Astrocyte of the cerebellum (primary cell): ENCODE measurements around the gene TREH.

Experiments used
- DNase-seq: peaks from one replicate; pipeline ENCODE4 v3.0.0-alpha.2; 2011; ENCODE audit warnings: low read depth
- H3K4me3 ChIP-seq: 2 replicates; pipeline ENCODE4 v1.5.1; 2011; ENCODE audit warnings: mild to moderate bottlenecking, low read depth, low read length, moderate library complexity
- CTCF ChIP-seq: IDR thresholded peaks from 2 replicates; pipeline ENCODE4 v1.5.1; 2012; ENCODE audit warnings: low read length, low read depth, moderate library complexity, mild to moderate bottlenecking; ENCODE audit errors: missing control alignments
- in situ Hi-C: cut with HindIII; loops from 2 replicates; pipeline ENCODE4 v1.10.0; 2017; ENCODE audit warnings: low sequenced_read_pairs

TREH gene

DNA sequence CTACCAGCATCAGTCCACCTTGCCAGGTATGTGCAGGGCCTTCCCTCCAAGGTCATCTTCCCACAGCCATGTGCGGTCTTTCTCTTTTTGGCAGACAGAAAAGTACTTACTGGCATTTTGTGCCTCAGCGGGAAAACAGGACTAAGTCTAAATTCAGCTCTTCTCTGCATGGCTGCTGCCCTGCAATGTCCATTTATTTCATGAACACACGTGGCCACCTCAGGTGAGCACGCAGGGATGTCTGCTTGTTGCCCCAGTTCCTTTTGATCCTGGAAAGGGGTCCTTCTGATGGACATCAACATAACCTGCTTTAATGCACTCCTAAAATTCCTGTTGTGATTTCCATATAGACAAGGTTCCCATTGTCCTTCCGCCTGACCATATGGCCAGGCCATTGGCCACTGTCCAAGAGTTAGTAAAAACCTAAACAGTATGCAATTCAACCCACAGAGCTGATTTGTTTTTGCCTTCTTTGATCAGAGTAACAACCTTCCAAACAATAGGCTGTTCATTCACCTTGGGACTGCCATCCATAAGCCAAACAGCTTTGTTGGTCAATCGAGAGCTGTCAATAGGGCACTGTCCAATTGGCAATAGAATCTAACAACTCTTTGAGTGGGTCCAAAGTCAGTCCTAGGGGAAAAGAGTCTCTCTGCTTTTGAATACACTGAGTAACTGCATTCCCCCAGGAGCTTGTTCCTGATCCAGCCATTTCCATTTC, 5.9 kb downstream of the TREH start:
- no peak for DNase-seq
- no peak for TF ChIP-seq CTCF
- H3K4me3 ChIP-seq, result no peak overlapping the region
- in situ Hi-C loops, result no loop called here

DNA sequence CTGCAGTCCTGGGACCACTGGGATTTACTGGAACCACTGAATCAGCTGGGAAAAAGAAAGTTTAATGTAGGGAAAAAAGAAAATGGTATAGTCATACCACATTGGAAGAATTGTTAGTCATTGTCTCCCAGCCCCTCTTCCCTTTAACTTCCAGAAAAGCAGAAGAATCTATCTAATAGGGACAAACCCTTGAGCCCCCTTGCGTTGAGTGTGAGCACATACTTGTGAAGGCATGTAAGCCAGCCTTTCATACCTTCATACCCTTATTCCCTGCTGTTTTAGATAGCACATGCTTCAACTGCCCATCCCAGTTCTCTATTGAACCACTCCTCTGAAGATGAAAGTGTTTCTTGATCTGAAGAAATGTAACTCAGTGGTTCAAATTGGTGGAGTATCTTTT, 6.6 kb downstream of the TREH start:
- H3K4me3 ChIP-seq, result no peak overlapping the region
- DNase-seq, result no peak
- in situ Hi-C loops, result no loop called here
- peak; percentile 27 for TF ChIP-seq CTCF

DNA sequence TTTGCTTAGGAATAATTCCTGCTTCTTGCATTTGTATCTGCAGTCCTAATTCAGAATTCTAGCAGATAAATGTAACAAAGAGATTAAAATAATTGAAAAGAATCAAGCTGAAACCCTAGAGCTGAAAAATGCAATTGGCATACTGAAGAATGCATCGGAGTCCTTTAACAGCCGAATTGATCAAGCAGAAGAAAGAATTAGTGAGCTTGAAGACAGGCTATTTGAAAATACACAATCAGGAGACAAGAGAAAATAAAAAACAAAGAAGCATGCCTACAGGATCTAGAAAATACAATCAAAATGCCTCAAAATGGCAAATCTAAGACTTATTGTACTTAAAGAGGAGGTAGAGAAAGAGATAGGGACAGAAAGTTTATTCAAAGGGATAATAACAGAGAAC, 8.2 kb downstream of the TREH start:
- no peak overlapping the region for H3K4me3 ChIP-seq
- in situ Hi-C loops, result no loop called here
- no peak for DNase-seq
- TF ChIP-seq CTCF, result no peak

DNA sequence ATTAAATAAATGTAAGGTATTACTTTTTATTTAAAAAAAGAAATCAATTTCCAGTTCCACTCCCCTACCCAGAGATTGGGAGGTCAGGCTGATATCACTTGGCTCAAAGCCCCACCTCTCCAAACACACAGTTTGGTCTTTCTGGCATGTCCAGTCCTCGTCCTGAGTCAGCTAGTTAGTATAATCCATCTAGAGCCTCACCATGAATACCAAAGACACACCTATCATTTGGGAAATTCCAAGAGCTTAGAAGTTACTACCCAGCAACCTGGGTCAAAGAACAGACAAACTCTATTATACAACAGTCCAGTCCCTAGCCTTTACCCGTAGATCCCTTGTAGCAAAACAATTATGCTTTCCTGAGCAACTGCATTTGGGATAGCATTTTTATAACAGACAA, 9.4 kb downstream of the TREH start:
- in situ Hi-C loops, result no loop called here
- H3K4me3 ChIP-seq, result no peak overlapping the region
- TF ChIP-seq CTCF, result no peak
- no peak for DNase-seq

- H3K4me3 ChIP-seq, result no peak overlapping the region
- in situ Hi-C loops, result no loop called here
- DNase-seq, result no peak
- no peak for TF ChIP-seq CTCF
Measured at GRCh38 chr11:118666371-118666770, 13.1 kb downstream of the TREH start.

GRCh38 chr11:118663902-118664301, 15.5 kb downstream of the TREH start:
- H3K4me3 ChIP-seq, result no peak overlapping the region
- in situ Hi-C loops, result no loop called here
- TF ChIP-seq CTCF, result no peak
- DNase-seq, result no peak

- no peak for DNase-seq
- TF ChIP-seq CTCF, result no peak
- in situ Hi-C loops, result no loop called here
Measured at GRCh38 chr11:118663381-118663780, 16.1 kb downstream of the TREH start.

More at GRCh38 chr11:118663381-118663780, 16.1 kb downstream of the TREH start:
- no peak overlapping the region for H3K4me3 ChIP-seq
